C4-2B (cell line): ENCODE data around the gene SNAP29.
"Not testable (repeated sequence)": the region's sequence is repeated elsewhere in the genome, so short reads cannot be mapped to it uniquely, and the experiment has no call there.

ENCODE experiments used
- H3K27ac ChIP-seq: fragments of 450-650 bp; 2 replicates; pipeline ENCODE4 v1.5.1; 2017
- ZFX ChIP-seq: fragments of 450-650 bp; IDR thresholded peaks from 2 replicates; pipeline ENCODE4 v1.6.1; 2017
- TF ChIP-seq, protein P1 (sequence below): fragments of 450-650 bp; conservative IDR thresholded peaks from 2 replicates; pipeline ENCODE4 v1.5.1; 2017; ENCODE audit warnings: mild to moderate bottlenecking

Gene SNAP29

DNA sequence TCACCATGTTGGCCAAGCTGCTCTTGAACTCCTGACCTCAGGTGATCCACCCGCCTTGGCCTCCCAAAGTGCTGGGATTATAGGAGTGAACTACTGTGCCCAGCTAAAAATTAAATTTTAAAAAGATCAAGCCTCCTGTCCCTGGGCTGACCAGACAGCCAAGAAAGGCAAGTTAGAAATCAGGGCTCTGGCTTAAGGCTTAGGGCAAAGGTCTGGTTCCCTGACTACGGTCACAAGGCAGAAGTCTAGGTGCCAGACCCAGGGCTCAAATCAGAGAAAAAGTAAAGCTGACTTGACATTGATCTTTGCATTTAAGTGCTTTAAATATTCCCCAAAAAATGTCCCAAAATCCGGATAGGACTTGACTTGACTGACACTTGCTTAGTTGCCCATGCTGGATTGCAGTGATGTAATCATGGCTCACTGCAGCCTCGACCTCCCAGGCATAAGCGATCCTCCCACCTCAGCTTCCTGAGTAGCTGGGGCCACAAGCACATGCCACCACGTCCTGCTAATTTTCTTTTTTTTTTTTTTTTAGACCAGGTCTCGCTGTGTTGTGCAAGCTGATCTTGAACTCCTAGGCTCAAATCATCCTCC is 41.1 kb downstream of the SNAP29 start:
- no peak overlapping the region for H3K27ac ChIP-seq
- TF ChIP-seq, protein P1, sequence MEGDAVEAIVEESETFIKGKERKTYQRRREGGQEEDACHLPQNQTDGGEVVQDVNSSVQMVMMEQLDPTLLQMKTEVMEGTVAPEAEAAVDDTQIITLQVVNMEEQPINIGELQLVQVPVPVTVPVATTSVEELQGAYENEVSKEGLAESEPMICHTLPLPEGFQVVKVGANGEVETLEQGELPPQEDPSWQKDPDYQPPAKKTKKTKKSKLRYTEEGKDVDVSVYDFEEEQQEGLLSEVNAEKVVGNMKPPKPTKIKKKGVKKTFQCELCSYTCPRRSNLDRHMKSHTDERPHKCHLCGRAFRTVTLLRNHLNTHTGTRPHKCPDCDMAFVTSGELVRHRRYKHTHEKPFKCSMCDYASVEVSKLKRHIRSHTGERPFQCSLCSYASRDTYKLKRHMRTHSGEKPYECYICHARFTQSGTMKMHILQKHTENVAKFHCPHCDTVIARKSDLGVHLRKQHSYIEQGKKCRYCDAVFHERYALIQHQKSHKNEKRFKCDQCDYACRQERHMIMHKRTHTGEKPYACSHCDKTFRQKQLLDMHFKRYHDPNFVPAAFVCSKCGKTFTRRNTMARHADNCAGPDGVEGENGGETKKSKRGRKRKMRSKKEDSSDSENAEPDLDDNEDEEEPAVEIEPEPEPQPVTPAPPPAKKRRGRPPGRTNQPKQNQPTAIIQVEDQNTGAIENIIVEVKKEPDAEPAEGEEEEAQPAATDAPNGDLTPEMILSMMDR, result no peak
- no peak for TF ChIP-seq ZFX

DNA sequence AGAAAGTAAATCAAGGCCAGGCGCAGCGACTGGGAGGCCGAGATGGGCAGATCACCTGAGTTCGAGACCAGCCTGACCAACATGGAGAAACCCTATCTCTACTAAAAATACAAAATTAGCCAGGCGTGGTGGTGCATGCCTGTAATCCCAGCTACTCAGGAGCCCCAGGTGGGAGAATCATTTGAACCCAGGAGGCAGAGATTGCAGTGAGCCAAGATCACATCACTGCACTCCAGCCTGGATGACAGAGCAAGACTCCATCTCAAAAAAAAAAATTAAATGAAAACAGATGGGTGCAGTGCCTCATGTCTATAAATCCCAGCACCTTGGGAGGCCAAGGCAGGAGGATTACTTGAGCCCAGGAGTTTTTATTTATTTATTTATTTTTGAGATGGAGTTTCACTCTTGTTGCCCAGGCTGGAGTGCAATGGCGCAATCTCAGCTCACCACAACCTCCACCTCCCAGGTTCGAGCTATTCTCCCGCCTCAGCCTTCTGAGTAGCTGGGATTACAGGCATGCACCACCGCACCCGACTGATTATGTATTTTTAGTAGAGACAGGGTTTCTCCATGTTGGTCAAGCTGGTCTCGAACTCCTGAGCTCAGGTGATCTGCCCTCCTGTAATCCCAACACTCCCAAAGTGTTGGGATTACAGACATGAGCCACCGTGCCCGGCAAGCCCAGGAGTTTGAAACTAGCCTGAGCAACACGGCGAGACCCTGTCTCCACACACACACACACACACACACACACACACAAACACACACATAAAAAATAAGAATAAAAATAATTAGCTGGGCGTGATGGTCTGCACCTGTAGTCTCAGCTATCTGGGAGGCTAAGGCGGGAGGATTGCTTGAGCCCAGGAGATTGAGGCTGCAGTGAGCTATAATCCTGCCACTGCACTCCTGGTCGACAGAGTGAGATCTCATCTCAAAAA is 42.6 kb downstream of the SNAP29 start:
- not testable (repeated sequence) for H3K27ac ChIP-seq

DNA sequence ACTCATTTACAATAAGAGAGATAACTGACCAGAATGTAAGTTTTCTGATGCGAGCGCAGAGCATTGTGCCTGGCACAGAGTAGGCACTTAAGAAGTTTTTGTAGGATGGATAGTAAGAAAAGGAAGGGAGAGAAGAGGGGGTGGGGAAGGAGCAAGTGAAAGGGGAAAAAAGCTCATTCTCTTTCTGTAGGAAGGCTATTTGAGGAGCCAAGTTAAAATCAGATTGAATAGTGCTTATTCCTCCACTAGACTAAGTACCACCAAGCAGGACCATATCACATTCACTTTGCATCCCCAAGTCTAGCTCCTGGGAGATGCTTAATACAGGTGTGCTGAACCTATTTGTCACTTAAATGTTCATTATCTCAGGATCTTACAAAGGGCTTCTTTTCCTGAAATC is 44.3 kb downstream of the SNAP29 start:
- no peak overlapping the region for H3K27ac ChIP-seq
- TF ChIP-seq, protein P1, result no peak
- TF ChIP-seq ZFX, result no peak

- TF ChIP-seq ZFX, result no peak
- TF ChIP-seq, protein P1, result no peak
- H3K27ac ChIP-seq, result no peak overlapping the region
These were observed 45.5 kb downstream of the SNAP29 start for GRCh38 chr22:20904008-20904979.

DNA sequence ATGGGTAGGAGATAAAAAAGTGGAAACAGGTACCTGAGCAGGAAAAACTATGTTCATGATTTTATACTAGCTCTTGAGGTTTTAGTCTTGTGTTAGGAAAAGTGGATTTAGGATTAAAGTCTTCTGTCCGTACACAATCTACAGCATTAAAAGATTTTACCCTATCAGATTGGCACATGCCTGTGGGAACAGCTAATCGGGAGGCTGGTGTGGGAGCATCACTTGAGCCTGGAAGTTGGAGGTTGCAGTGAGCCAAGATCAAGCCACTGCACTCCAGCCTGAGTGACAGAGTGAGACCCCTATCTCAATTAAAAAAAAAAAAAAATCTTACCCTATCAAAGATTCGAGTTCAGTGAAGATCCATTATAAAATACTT is 46.2 kb downstream of the SNAP29 start:
- TF ChIP-seq ZFX, result no peak
- TF ChIP-seq, protein P1, result no peak
- no peak overlapping the region for H3K27ac ChIP-seq

DNA sequence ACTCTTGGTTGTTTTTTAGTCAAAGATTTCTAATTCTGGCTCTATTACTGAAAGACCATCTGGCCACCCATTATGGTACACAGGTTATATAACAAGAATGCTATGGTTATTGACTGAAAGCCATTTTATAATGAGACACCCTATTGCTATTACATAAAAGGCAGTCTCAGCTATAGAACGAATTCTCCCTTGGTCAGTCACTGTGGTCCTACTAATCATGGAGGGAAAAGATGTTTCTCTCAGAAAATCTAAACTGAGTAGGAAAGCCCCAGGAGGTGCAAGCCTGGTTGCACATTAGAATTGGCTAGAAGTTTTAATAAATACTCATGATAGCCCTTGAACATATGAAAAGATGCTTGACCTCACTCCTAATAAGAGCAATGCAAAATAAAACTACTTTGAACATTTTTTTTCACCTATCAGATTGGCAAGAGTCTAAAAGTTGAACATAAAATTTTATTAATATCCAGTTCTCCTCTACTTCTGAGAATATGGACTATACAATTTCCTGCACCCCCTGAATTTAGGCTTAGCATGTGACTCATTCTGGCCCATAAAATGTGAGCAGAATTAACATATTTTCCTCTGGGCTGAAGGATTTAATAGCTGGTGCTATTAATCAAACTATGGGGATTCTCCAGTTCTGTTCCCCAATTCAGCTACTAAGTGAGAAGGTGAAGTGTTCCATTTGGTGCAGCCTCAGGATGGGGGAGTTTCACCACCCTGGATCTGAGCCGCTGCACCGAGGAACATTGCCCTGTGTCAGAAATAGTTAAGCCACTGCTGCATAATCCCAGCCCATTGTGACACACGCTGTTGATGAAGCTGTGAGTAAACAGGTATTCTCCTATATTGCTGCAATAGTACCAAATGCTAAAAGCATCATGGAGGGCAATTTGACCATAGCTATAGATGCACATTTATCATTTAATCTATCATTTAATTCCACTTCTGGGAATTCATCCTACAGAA is 46.9 kb downstream of the SNAP29 start:
- no peak for TF ChIP-seq ZFX
- TF ChIP-seq, protein P1, result no peak
- no peak overlapping the region for H3K27ac ChIP-seq

- no peak overlapping the region for H3K27ac ChIP-seq
- TF ChIP-seq ZFX, result no peak
- TF ChIP-seq, protein P1, result no peak
These were observed 47.6 kb downstream of the SNAP29 start for GRCh38 chr22:20906387-20906767.

DNA sequence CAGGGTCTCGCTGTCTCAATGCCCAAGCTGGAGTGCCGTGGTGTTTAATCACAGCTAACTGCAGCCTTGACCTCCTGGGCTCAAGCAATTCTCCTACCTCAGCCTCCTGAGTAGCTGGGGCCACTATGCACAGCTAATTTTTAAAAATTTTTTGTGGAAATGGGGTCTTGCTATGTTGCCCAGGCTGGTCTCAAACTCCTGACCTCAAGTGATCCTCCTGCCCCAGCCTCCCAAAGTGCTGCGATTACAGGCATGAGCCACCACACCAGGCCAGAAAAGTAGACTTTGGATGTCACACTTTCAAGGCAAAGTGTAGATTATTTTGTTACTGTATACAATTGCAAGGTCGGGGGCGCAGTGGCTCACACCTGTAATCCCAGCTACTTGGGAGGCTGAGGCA is 49.9 kb downstream of the SNAP29 start:
- H3K27ac ChIP-seq, result not testable (repeated sequence)
